K562 (cell line): ENCODE measurements around the gene BPTF. TPM values are rescaled to one million over a fixed set of nuclear protein-coding genes. Genes with fewer than 3 reads are reported as not detected.

ENCODE experiments used
- CHD4 ChIP-seq: fragments of 200-600 bp; sonication (generic); IDR thresholded peaks from 3 replicates; pipeline ENCODE4 v1.6.1; 2012; ENCODE audit warnings: low read depth, mild to moderate bottlenecking, mixed read lengths, low read length, inconsistent platforms; ENCODE audit not compliant: insufficient read depth, insufficient replicate concordance, poor library complexity, severe bottlenecking
- EP300 ChIP-seq: IDR thresholded peaks from 2 replicates; pipeline ENCODE4 v1.6.1; 2012; ENCODE audit warnings: low read length, improper control_type of control experiment
- FUS ChIP-seq: fragments of 200-400 bp; formaldehyde crosslinking; optimal IDR thresholded peaks from 2 replicates; pipeline ENCODE3; 2017; ENCODE audit warnings: low read depth, low read length
- KDM2B ChIP-seq: fragments of 250-450 bp; sonication (Bioruptor Pico); IDR thresholded peaks from 2 replicates; pipeline ENCODE4 v1.8.0; 2021; ENCODE audit warnings: mild to moderate bottlenecking, moderate library complexity
- LARP7 ChIP-seq: fragments of 450-650 bp; IDR thresholded peaks from 2 replicates; pipeline ENCODE4 v1.6.1; 2016
- MCM2 ChIP-seq: fragments of 450-650 bp; IDR thresholded peaks from 2 replicates; pipeline ENCODE4 v1.6.1; 2017; ENCODE audit warnings: low read depth, mild to moderate bottlenecking
- MCM3 ChIP-seq: fragments of 450-650 bp; IDR thresholded peaks from 2 replicates; pipeline ENCODE4 v1.6.1; 2016
- MEF2A ChIP-seq: IDR thresholded peaks from 2 replicates; pipeline ENCODE4 v1.6.1; 2011; ENCODE audit warnings: low read depth, mild to moderate bottlenecking, low read length, moderate library complexity; ENCODE audit not compliant: control insufficient read depth
- NUFIP1 ChIP-seq: fragments of 450-650 bp; IDR thresholded peaks from 2 replicates; pipeline ENCODE4 v1.6.1; 2018; ENCODE audit not compliant: partially characterized antibody
- RBM17 ChIP-seq: fragments of 200-400 bp; formaldehyde crosslinking; IDR thresholded peaks from 2 replicates; pipeline ENCODE4 v1.6.1; 2017; ENCODE audit warnings: low read depth, mild to moderate bottlenecking, low read length, borderline replicate concordance
- RBM22 ChIP-seq: fragments of 200-400 bp; formaldehyde crosslinking; IDR thresholded peaks from 2 replicates; pipeline ENCODE4 v1.6.1; 2018; ENCODE audit warnings: low read length, low read depth; ENCODE audit not compliant: poor library complexity, severe bottlenecking
- SAFB ChIP-seq: fragments of 200-400 bp; formaldehyde crosslinking; IDR thresholded peaks from 2 replicates; pipeline ENCODE4 v1.6.1; 2017; ENCODE audit warnings: low read depth, low read length, borderline replicate concordance
- SLC30A9 ChIP-seq: fragments of 250-450 bp; sonication (Bioruptor Pico); IDR thresholded peaks from 2 replicates; pipeline ENCODE4 v1.8.0; 2022; ENCODE audit warnings: mild to moderate bottlenecking, moderate library complexity
- SRSF1 ChIP-seq: fragments of 200-400 bp; formaldehyde crosslinking; IDR thresholded peaks from 2 replicates; pipeline ENCODE4 v1.6.1; 2017; ENCODE audit warnings: mild to moderate bottlenecking, low read depth, low read length, moderate library complexity
- YBX1 ChIP-seq: fragments of 450-650 bp; IDR thresholded peaks from 2 replicates; pipeline ENCODE4 v1.7.1; 2016; ENCODE audit warnings: mild to moderate bottlenecking
- ZBTB1 ChIP-seq: sonication (generic); formaldehyde crosslinking; IDR thresholded peaks from 2 replicates; pipeline ENCODE4 v1.8.1; 2023; ENCODE audit warnings: missing genetic modification reagents, low read depth, mild to moderate bottlenecking, borderline replicate concordance
- polyA plus RNA-seq, 8 experiments: library from polyadenylated mRNA; depleted of rRNA in 4 of 8; stranded (reverse) in 5 of 8; unstranded in 3 of 8; fragments of >200 nt; fragmentation: Nextera tagmentation in 2 of 8; fragmentation: Illumina TruSeq in 1 of 8; extraction: Ambion mirVana in 2 of 8; extraction: Trizol in 1 of 8; gene quantifications; 2 replicates each; pipeline versions ENCODE4 v1.2.1 to v1.2.3, GENCODE V29; 2011 to 2014; ENCODE audit warnings: inconsistent platforms in 1 of 8, missing spikeins in 1 of 8
- total RNA-seq, 7 experiments: library from RNA; depleted of rRNA in 6 of 7; stranded (reverse); fragments of >200 nt in 6 of 7; fragmentation: Illumina TruSeq in 2 of 7; extraction: Trizol in 2 of 7; gene quantifications; 2 replicates each; pipeline versions ENCODE4 v1.2.1 to v1.2.3, GENCODE V29; 2011 to 2021; ENCODE audit warnings: low replicate concordance in 1 of 7
- TF ChIP-seq, protein P1 (sequence below): fragments of 250-450 bp; sonication (Bioruptor Pico); IDR thresholded peaks from 2 replicates; pipeline ENCODE4 v1.5.1; 2021; ENCODE audit warnings: mild to moderate bottlenecking
- TF ChIP-seq, protein P2 (sequence below): sonication (generic); formaldehyde crosslinking; IDR thresholded peaks from 2 replicates; pipeline ENCODE4 v1.9.0; 2022; ENCODE audit warnings: mild to moderate bottlenecking, missing genetic modification reagents
- TF ChIP-seq, protein P3 (sequence below), 2 experiments: IDR thresholded peaks; 2 replicates each; pipeline ENCODE4 v1.6.1; 2011; ENCODE audit warnings: borderline replicate concordance in 1 of 2, control low read depth in 1 of 2, low read depth in 1 of 2, low read length in 1 of 2, mild to moderate bottlenecking in 1 of 2, mixed read lengths in 1 of 2, moderate library complexity in 1 of 2; ENCODE audit not compliant: insufficient read depth in 1 of 2, insufficient read length in 1 of 2, poor library complexity in 1 of 2, severe bottlenecking in 1 of 2; ENCODE audit errors: extremely low read depth in 1 of 2
- TF ChIP-seq, protein P4 (sequence below): fragments of 450-650 bp; IDR thresholded peaks from 2 replicates; pipeline ENCODE4 v1.6.1; 2016; ENCODE audit warnings: low read depth, mild to moderate bottlenecking, moderate library complexity

The BPTF gene
- total and polyA plus RNA-seq, 9 of the 15 experiments (the other 6 are each of a cell fraction or from before 2014, with no cell fraction given), result 12.5 to 52.1 (median 26.9) TPM

DNA sequence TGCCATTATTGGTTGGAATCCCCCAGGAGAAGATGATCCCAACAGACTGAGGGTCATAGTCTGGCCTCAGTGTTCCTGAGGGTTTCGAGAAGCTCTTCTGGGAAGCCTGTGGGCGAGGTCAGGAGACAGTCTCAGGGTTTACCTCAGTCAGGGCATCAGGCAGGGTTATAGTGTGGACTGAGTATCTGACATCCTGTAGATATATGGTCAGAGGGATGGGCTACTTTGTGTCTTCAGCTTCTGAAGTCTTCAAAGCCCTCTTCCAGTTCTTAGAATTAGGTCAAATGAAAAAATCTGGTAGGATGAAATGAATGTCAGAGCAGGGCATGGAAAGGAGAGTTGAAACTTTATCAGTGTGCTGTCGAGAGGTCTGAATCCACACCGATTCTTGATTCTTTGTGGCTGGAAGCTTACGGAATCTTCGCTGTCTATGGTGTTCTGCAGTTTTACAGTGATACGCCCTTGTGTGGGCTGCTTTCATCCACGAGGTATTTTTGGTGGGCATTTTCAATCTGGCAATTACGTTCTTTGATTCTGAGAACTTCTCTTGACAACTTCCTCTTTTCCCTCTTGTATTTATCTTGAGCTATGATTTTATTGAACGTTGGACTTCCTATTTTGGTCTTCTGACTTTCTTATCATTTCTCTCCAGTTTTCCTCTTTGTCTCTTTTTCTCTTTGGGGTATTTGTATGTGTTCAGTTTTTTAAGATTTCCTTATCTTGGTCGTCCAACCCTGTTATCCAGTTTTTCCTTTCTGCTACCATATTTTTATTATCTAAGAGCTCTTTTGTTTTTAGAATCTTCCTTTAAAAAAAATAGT is 30.4 kb downstream of the BPTF start (continued):
- TF ChIP-seq SAFB (no peak), CHD4 (no peak), SRSF1 (no peak), MCM3 (no peak), NUFIP1 (no peak), KDM2B (CRISPR knock-in tag) (no peak), RBM17 (no peak), LARP7 (no peak), MCM2 (no peak), ZBTB1 (CRISPR knock-in tag) (no peak), EP300 (peak; percentile 79), YBX1 (no peak), RBM22 (no peak), MEF2A (peak; percentile 78), FUS (no peak), SLC30A9 (no peak)
- TF ChIP-seq, protein P1, sequence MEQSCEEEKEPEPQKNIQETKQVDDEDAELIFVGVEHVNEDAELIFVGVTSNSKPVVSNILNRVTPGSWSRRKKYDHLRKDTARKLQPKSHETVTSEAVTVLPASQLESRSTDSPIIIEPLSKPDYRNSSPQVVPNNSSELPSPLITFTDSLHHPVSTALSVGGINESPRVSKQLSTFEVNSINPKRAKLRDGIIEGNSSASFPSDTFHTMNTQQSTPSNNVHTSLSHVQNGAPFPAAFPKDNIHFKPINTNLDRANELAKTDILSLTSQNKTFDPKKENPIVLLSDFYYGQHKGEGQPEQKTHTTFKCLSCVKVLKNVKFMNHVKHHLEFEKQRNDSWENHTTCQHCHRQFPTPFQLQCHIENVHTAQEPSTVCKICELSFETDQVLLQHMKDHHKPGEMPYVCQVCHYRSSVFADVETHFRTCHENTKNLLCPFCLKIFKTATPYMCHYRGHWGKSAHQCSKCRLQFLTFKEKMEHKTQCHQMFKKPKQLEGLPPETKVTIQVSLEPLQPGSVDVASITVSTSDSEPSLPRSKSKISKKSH (CRISPR knock-in tag), result no peak
- TF ChIP-seq, protein P2, sequence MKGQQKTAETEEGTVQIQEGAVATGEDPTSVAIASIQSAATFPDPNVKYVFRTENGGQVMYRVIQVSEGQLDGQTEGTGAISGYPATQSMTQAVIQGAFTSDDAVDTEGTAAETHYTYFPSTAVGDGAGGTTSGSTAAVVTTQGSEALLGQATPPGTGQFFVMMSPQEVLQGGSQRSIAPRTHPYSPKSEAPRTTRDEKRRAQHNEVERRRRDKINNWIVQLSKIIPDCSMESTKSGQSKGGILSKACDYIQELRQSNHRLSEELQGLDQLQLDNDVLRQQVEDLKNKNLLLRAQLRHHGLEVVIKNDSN (CRISPR knock-in tag), result no peak
- TF ChIP-seq, protein P3, sequence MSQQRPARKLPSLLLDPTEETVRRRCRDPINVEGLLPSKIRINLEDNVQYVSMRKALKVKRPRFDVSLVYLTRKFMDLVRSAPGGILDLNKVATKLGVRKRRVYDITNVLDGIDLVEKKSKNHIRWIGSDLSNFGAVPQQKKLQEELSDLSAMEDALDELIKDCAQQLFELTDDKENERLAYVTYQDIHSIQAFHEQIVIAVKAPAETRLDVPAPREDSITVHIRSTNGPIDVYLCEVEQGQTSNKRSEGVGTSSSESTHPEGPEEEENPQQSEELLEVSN (IDR thresholded peaks at IDR 0.05; ENCODE audit: borderline replicate concordance in 1 of 2, extremely low read depth in 1 of 2, insufficient read depth in 1 of 2, insufficient read length in 1 of 2, low read depth in 1 of 2, low read length in 1 of 2, poor library complexity in 1 of 2, severe bottlenecking in 1 of 2), result no peak
- TF ChIP-seq, protein P4, sequence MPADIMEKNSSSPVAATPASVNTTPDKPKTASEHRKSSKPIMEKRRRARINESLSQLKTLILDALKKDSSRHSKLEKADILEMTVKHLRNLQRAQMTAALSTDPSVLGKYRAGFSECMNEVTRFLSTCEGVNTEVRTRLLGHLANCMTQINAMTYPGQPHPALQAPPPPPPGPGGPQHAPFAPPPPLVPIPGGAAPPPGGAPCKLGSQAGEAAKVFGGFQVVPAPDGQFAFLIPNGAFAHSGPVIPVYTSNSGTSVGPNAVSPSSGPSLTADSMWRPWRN, result peak; percentile 44
